HG02981 (cell line): ENCODE results near the gene DHFR.
A peak's percentile ranks its signal among the peaks of the same experiment; 100 is the strongest.

Source experiments
- ATAC-seq: cut with Tn5 transposase; IDR thresholded peaks from one replicate; pipeline ENCODE4 v1.9.1; 2021; ENCODE audit warnings: mild to moderate bottlenecking, moderate library complexity; ENCODE audit not compliant: unreplicated experiment

Gene DHFR

GRCh38 chr5:80655231-80655774 is 520 bp upstream of the DHFR start:
- ATAC-seq = no peak

GRCh38 chr5:80654054-80654390 is 761 bp downstream of the DHFR start:
- no peak for ATAC-seq

- ATAC-seq = no peak
Measured at GRCh38 chr5:80653502-80653901, 1.3 kb downstream of the DHFR start.

GRCh38 chr5:80646926-80647325 is 7.9 kb downstream of the DHFR start:
- ATAC-seq = no peak

GRCh38 chr5:80644900-80645299 is 9.9 kb downstream of the DHFR start:
- no peak for ATAC-seq

- no peak for ATAC-seq
Measured at GRCh38 chr5:80641353-80641752, 13.4 kb downstream of the DHFR start.

- no peak for ATAC-seq
Measured at GRCh38 chr5:80634193-80634592, 20.6 kb downstream of the DHFR start.

- no peak for ATAC-seq
Measured at GRCh38 chr5:80632700-80633099, 22.1 kb downstream of the DHFR start.

- no peak for ATAC-seq
Measured at GRCh38 chr5:80631278-80632259, 23.2 kb downstream of the DHFR start.

GRCh38 chr5:80629281-80629680 is 25.5 kb downstream of the DHFR start:
- ATAC-seq = no peak

GRCh38 chr5:80625230-80625629 is 29.6 kb downstream of the DHFR start:
- no peak for ATAC-seq

GRCh38 chr5:80623999-80624398 is 30.8 kb downstream of the DHFR start:
- no peak for ATAC-seq

- ATAC-seq = no peak
Measured at GRCh38 chr5:80622756-80623155, 32.0 kb downstream of the DHFR start.

GRCh38 chr5:80620211-80620610 is 34.6 kb downstream of the DHFR start:
- no peak for ATAC-seq

- no peak for ATAC-seq
Measured at GRCh38 chr5:80619086-80619485, 35.7 kb downstream of the DHFR start.

GRCh38 chr5:80618438-80618837 is 36.3 kb downstream of the DHFR start:
- no peak for ATAC-seq

GRCh38 chr5:80615266-80615914 is 39.4 kb downstream of the DHFR start:
- no peak for ATAC-seq

- no peak for ATAC-seq
Measured at GRCh38 chr5:80609692-80610091, 45.1 kb downstream of the DHFR start.

- no peak for ATAC-seq
Measured at GRCh38 chr5:80608731-80609130, 46.1 kb downstream of the DHFR start.

- ATAC-seq = peak; percentile 67
Measured at GRCh38 chr5:80607832-80608231, 47.0 kb downstream of the DHFR start.

- ATAC-seq = no peak
Measured at GRCh38 chr5:80607343-80607742, 47.4 kb downstream of the DHFR start.
